Adrenal gland (tissue), 5 donors: Measurements from ENCODE around the gene TRMT61A.

Experiments used
- CTCF ChIP-seq, 6 experiments: fragments of 450-650 bp in 4 of 6; fragments of 200-600 bp in 2 of 6; sonication (generic) in 1 of 6; IDR thresholded peaks; 1 replicate in 5 of 6; 2 replicates in 1 of 6; pipeline versions ENCODE4 v1.5.1 to v1.8.0; 2016 to 2021; ENCODE audit warnings: antibody characterized with exemption in 6 of 6, mild to moderate bottlenecking in 2 of 6, moderate library complexity in 1 of 6
- POLR2A ChIP-seq, 2 donors: fragments of 450-650 bp; IDR thresholded peaks; one replicate each; pipeline ENCODE4 v1.6.1; 2017; ENCODE audit warnings: antibody characterized with exemption in 2 of 2, mild to moderate bottlenecking in 2 of 2, moderate library complexity in 1 of 2
- donor health status: DM: no; HTN: no; CAD: no.

GRCh38 chr14:103578401-103579075, 49.5 kb downstream of the TRMT61A start:
- TF ChIP-seq CTCF (IDR thresholded peaks at IDR 0.05): no peak
- no peak for TF ChIP-seq POLR2A (IDR thresholded peaks at IDR 0.05)
